Uterus (tissue), 2 donors: ENCODE data around the gene PTCSC3.

ENCODE experiments used
- POLR2A ChIP-seq, 2 donors: fragments of 450-650 bp; IDR thresholded peaks; one replicate each; pipeline ENCODE4 v1.6.1; 2016; ENCODE audit warnings: antibody characterized with exemption in 2 of 2, mild to moderate bottlenecking in 1 of 2, moderate library complexity in 1 of 2
- TF ChIP-seq, protein P1 (sequence below), 4 experiments: fragments of 200-600 bp in 2 of 4; fragments of 450-650 bp in 2 of 4; sonication (generic) in 2 of 4; IDR thresholded peaks; one replicate each; pipeline ENCODE4 v1.5.1; 2016 to 2019; ENCODE audit warnings: antibody characterized with exemption in 4 of 4, mild to moderate bottlenecking in 2 of 4, moderate library complexity in 1 of 4

GRCh38 chr14:36192530-36192929 is 16.0 kb upstream of the PTCSC3 start:
- TF ChIP-seq, protein P1, sequence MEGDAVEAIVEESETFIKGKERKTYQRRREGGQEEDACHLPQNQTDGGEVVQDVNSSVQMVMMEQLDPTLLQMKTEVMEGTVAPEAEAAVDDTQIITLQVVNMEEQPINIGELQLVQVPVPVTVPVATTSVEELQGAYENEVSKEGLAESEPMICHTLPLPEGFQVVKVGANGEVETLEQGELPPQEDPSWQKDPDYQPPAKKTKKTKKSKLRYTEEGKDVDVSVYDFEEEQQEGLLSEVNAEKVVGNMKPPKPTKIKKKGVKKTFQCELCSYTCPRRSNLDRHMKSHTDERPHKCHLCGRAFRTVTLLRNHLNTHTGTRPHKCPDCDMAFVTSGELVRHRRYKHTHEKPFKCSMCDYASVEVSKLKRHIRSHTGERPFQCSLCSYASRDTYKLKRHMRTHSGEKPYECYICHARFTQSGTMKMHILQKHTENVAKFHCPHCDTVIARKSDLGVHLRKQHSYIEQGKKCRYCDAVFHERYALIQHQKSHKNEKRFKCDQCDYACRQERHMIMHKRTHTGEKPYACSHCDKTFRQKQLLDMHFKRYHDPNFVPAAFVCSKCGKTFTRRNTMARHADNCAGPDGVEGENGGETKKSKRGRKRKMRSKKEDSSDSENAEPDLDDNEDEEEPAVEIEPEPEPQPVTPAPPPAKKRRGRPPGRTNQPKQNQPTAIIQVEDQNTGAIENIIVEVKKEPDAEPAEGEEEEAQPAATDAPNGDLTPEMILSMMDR (IDR thresholded peaks at IDR 0.05), result no peak
- TF ChIP-seq POLR2A (IDR thresholded peaks at IDR 0.05), result no peak
